NCI-H82 treated with DMSO at 0.1 percent for 48 hours (cell line): ENCODE measurements around the gene PA2G4.
A peak's percentile ranks its signal among the peaks of the same experiment; 100 is the strongest.
"Not testable (repeated sequence)": the region's sequence is repeated elsewhere in the genome, so short reads cannot be mapped to it uniquely, and the experiment has no call there.

Source experiments
- DNase-seq: peaks from one replicate; lab custom pipeline; 2025; ENCODE audit not compliant: unreplicated experiment; lab: John Stamatoyannopoulos, UW

PA2G4 gene

GRCh38 chr12:56152756-56153677 lies 48.7 kb downstream of the PA2G4 start:
- DNase-seq: no peak

GRCh38 chr12:56153678-56154065 lies 49.3 kb downstream of the PA2G4 start:
- DNase-seq: no peak

- peak; percentile 74 for DNase-seq
Measured at GRCh38 chr12:56154246-56154771, 50.0 kb downstream of the PA2G4 start.

- no peak for DNase-seq
Measured at GRCh38 chr12:56154818-56155217, 50.5 kb downstream of the PA2G4 start.

- no peak for DNase-seq
Measured at GRCh38 chr12:56155256-56155845, 51.0 kb downstream of the PA2G4 start.

- not testable (repeated sequence) for DNase-seq
Measured at GRCh38 chr12:56156464-56157200, 52.3 kb downstream of the PA2G4 start.

- peak; percentile 83 for DNase-seq
Measured at GRCh38 chr12:56157201-56158028, 53.1 kb downstream of the PA2G4 start.

- peak; percentile 97 for DNase-seq
Measured at GRCh38 chr12:56158029-56158925, 53.9 kb downstream of the PA2G4 start, which contains the start of gene MYL6. Gene MYL6, plus strand, starts transcription at chr12:56158359. Its CDS starts 43 bp downstream, at chr12:56158402.

- no peak for DNase-seq
Measured at GRCh38 chr12:56158926-56159461, 54.6 kb downstream of the PA2G4 start.

GRCh38 chr12:56159482-56160192 lies 55.3 kb downstream of the PA2G4 start:
- DNase-seq: no peak

- no peak for DNase-seq
Measured at GRCh38 chr12:56160193-56160763, 55.9 kb downstream of the PA2G4 start.

- DNase-seq: no peak
Measured at GRCh38 chr12:56160894-56161689, 56.7 kb downstream of the PA2G4 start.

GRCh38 chr12:56161690-56162351 lies 57.5 kb downstream of the PA2G4 start:
- no peak for DNase-seq

- DNase-seq: no peak
Measured at GRCh38 chr12:56162468-56163290, 58.3 kb downstream of the PA2G4 start.
